ENCODE results near the gene PRPSAP1. TPM values are rescaled to one million over a fixed set of nuclear protein-coding genes. Genes with fewer than 3 reads are reported as not detected.

Gene PRPSAP1
- total RNA-seq, 1 donor from 2014 or later = 31.9 TPM

- intact Hi-C loops (cut with DNase I) = no loop called here
- DNase-seq (peak; percentile 30), ATAC-seq (ENCODE audit: poor library complexity) (no peak)
These were observed 92.1 kb downstream of the PRPSAP1 start for GRCh38 chr17:76261421-76262215.

DNA sequence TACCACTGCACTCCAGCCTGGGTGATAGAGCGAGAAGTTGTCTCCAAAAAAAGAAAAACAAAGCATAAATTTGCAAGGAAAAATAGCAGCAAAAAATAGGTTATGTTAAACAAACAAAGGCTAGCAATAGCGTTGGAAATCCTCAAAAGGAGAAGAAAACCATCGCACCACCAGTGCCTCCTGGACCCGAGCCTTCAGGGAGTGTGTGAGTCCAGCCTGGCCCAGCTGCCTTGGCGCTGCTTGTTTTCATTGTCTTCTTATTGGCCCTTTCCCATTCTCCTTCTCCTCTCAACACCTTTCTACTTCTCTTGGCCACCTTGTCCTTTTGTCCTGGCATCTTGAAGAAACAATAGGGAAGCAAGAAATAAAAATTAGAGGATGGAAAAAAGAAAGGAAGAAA is 93.0 kb downstream of the PRPSAP1 start:
- DNase-seq = peak; percentile 10
- no peak for ATAC-seq (ENCODE audit: poor library complexity)
- intact Hi-C loops (cut with DNase I) = no loop called here

DNA sequence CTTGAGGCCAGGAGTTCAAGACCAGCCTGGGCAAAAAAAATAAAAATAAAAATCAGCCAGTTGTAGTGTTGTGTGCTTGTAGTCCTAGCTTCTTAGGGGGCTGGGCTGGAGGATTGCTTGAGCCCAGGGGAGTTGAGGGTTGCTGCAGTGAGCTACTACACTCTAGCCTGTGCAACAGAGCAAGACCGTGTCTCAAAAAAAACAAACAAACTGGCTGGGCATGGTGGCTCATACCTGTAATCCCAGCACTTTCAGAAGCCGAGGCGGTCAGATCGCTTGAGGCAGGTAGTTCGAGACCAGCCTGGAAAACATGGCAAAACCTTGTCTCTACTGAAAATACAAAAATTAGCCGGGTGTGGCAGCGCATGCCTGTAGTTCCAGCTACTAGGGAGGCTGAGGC is 93.5 kb downstream of the PRPSAP1 start:
- ATAC-seq (ENCODE audit: poor library complexity) (no peak), DNase-seq (peak; percentile 5)

More for the DNA sequence above, 93.5 kb downstream of the PRPSAP1 start:
- intact Hi-C loops (cut with DNase I) = no loop called here

Other genes starting within 250 kb of the PRPSAP1 start
- not detected for gene FOXJ1, start 212.7 kb downstream of the PRPSAP1 start, total RNA-seq
- 18.5 TPM for gene RNF157, start 113.4 kb downstream of the PRPSAP1 start, total RNA-seq
- 28.1 TPM for gene UBALD2, start 88.6 kb downstream of the PRPSAP1 start, total RNA-seq
- 2.6 TPM for gene QRICH2, start 45.6 kb downstream of the PRPSAP1 start, total RNA-seq
- 2.0 TPM for gene SPHK1, start 30.7 kb upstream of the PRPSAP1 start, total RNA-seq
- gene UBE2O, start 99.2 kb upstream of the PRPSAP1 start, total RNA-seq = 35.9 TPM
- gene AANAT, start 113.7 kb upstream of the PRPSAP1 start, total RNA-seq = not detected
- 15.4 TPM for gene RHBDF2, start 147.5 kb upstream of the PRPSAP1 start, total RNA-seq
- 34.2 TPM for gene CYGB, start 183.8 kb upstream of the PRPSAP1 start, total RNA-seq
- gene PRCD, start 186.1 kb upstream of the PRPSAP1 start, total RNA-seq = 4.0 TPM
- gene ST6GALNAC2, start 231.9 kb upstream of the PRPSAP1 start, total RNA-seq = 6.1 TPM